ENCODE results near the gene C16orf74. TPM values are rescaled to one million over a fixed set of nuclear protein-coding genes. Genes with fewer than 3 reads are reported as not detected.

Gene C16orf74
- total RNA-seq, 4 donors from 2014 or later = 1.5 to 6.2 (median 1.7) TPM; not detected in 1

GRCh38 chr16:85663891-85664321, 87.0 kb downstream of the C16orf74 start:
- TF ChIP-seq CTCF (IDR thresholded peaks at IDR 0.05; ENCODE audit: low read depth) = no peak

DNA sequence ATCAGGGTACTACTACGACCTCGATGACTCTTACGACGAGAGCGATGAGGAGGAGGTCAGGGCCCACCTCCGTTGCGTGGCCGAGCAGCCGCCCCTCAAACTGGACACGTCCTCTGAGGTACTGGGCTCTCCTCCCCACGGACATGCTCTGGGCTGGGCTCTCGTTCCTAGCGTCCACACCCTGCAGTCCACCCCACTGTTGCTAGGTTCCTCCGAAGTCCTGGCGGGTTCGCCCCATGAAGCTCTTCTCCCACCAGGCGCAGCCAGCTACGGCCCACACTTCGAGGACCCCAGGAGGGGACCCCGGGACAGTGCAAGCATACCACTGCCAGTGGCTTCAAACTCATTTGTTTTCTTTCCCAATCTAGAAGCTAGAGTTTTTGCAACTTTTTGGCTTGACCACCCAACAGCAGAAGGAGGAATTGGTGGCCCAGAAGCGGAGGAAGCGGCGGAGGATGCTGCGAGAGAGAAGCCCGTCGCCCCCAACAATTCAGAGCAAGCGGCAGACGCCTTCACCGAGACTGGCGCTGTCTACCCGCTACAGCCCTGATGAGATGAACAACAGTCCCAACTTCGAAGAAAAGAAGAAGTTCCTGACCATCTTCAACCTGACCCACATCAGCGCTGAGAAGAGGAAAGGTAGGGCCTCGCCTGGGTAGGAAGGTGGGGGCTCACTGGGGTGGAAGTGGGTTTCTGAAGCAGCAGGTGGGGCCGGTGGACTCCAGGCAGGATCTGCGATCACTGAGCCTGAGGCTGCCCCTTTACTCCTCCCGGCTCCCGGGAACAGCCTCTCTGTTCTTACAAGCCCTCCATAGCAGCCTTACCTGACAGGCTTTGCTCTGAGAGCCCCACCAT, 87.7 kb downstream of the C16orf74 start:
- TF ChIP-seq CTCF (IDR thresholded peaks at IDR 0.05; ENCODE audit: low read depth) = no peak

GRCh38 chr16:85662482-85662812, 88.4 kb downstream of the C16orf74 start:
- TF ChIP-seq CTCF (IDR thresholded peaks at IDR 0.05; ENCODE audit: low read depth) = no peak

GRCh38 chr16:85661740-85662481, 89.0 kb downstream of the C16orf74 start:
- TF ChIP-seq CTCF (IDR thresholded peaks at IDR 0.05; ENCODE audit: low read depth) = no peak

- TF ChIP-seq CTCF (IDR thresholded peaks at IDR 0.05; ENCODE audit: low read depth) = no peak
Measured at GRCh38 chr16:85660843-85661739, 89.8 kb downstream of the C16orf74 start.

DNA sequence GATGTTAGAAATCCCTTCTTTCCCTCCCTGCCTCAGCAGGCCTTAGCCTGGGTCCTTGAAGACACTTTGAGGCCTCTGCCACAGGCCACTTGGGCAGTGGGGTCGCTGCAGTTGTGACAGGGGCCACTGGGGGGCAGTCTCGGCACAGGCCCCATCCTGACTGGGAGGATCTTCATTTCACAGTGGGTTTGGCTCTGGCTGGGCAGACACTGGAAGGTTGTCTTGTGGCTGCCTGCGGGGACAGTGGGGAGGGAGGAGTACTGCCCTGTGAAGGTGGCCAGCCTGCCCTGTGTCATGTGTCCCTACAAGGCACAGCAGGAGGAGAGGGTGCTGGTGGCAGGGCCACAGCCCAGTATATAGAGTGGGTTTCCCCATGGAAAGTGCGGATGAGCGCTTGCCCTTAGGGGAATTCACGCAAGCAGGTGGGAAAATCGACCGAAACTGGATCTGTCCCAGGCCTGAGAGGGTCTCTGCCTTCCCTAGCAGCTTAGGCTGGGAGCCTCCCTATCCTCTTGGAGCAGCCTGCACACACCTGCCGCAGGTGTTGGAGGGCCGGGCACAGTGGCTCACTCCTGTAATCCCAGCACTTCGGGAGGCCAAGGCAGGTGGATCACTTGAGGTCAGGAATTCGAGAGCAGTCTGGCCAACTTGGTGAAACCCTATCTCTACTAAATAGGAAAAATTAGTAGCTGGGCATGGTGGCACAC, 90.9 kb downstream of the C16orf74 start:
- TF ChIP-seq CTCF (IDR thresholded peaks at IDR 0.05; ENCODE audit: low read depth) = no peak

Data from subcutaneous adipose tissue (tissue), 4 donors.